GM08714 (cell line): Measurements from ENCODE around the gene C1orf105.
"Not testable (repeated sequence)": the region's sequence is repeated elsewhere in the genome, so short reads cannot be mapped to it uniquely, and the experiment has no call there.

Experiments used
- H3K4me3 ChIP-seq: fragments of 200-500 bp; sonication (Bioruptor generic); 2 replicates; pipeline ENCODE4 v1.5.1; 2014; ENCODE audit warnings: mild to moderate bottlenecking, low read length, inconsistent platforms
- ZNF274 ChIP-seq: IDR thresholded peaks from 2 replicates; pipeline ENCODE4 v1.6.1; 2012; ENCODE audit warnings: mild to moderate bottlenecking, low read depth, low read length

The C1orf105 gene

DNA sequence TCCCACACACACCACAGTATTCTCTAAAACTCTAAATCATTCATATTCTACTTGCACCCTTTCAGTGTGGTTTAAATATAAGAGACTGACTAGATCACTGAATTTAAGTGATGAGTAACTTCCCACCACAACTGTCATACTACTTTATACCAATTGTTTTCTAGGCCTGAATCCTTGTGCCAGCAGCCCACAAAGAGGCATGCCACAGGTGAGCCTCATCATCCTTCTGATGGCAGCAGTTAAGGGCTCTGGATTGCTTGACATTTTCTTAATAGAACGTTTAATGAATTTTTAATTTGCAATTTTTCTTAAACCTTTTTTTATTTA, 9.6 kb downstream of the C1orf105 start:
- TF ChIP-seq ZNF274 = no peak
- no peak overlapping the region for H3K4me3 ChIP-seq

DNA sequence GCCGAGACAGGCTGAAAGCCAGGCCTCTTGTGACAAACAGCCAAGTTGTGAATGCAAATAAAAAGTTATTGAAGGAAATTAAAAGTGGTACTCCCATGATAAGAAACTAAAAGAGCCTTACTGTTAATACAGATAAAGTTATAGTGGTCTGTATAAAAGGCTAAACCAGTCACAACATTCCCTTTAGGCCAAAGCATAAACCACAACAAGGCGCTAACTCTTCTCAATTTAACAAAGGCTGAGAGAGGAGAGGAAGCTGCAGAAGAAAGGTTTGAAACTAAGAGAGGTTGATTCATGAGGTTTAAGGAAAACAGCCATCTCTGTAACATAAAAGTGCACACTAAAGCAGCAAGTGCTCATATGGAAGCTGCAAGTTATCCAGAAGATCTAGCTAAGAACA, 10.7 kb downstream of the C1orf105 start:
- no peak overlapping the region for H3K4me3 ChIP-seq
- no peak for TF ChIP-seq ZNF274

DNA sequence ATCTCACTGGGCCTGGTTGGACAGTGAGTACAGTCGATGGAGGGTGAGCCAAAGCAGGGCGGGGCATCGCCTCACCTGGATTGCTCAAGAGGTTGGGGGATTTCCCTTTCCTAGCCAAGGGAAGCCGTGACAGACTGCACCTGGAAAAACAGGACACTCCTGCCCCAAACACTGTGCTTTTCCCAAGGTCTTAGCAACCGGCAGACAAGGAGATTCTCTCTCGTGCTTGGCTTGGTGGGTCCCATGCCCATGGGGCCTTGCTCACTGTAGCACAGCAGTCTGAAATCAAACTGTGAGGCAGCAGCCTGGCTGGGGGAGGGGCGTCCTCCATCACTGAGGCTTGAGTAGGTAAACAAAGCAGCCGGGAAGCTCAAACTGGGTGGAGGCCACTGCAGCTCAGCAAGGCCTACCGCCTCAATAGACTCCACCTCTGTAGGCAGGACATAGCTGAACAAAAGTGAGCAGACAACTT, 11.3 kb downstream of the C1orf105 start:
- no peak overlapping the region for H3K4me3 ChIP-seq

DNA sequence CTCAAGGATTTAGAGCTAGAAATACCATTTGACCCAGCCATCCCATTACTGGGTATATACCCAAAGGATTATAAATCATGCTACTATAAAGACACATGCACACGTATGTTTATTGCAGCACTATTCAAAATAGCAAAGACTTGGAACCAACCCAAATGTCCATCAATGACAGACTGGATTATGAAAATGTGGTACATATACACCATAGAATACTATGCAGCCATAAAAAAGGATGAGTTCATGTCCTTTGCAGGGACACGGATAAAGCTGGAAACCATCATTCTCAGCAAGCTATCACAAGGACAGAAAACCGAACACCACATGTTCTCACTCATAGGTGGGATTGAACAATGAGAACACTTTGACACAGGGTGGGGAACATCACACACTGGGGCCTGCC, 16.7 kb downstream of the C1orf105 start:
- not testable (repeated sequence) for H3K4me3 ChIP-seq

More for the DNA sequence above, 11.3 kb downstream of the C1orf105 start:
- TF ChIP-seq ZNF274 = no peak

DNA sequence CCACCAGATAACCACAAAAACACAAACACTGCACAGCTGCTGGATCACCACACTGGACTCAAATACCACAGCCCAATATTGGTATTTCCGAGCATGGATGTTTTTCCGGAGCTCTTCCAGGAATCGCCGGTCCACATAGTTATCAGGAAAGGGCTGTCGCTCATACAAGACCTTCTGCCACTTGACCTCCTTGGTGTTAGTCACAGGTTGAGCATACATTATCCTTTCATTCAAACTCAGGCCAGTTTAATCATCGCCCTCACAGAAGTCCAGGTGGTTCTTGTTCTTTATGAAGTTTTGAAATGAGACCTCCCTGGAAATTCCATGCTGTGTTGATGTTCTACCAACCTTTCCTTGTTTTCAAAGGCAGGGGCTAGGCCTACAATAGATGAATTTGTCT, 21.9 kb downstream of the C1orf105 start:
- no peak for TF ChIP-seq ZNF274
- H3K4me3 ChIP-seq = no peak overlapping the region

DNA sequence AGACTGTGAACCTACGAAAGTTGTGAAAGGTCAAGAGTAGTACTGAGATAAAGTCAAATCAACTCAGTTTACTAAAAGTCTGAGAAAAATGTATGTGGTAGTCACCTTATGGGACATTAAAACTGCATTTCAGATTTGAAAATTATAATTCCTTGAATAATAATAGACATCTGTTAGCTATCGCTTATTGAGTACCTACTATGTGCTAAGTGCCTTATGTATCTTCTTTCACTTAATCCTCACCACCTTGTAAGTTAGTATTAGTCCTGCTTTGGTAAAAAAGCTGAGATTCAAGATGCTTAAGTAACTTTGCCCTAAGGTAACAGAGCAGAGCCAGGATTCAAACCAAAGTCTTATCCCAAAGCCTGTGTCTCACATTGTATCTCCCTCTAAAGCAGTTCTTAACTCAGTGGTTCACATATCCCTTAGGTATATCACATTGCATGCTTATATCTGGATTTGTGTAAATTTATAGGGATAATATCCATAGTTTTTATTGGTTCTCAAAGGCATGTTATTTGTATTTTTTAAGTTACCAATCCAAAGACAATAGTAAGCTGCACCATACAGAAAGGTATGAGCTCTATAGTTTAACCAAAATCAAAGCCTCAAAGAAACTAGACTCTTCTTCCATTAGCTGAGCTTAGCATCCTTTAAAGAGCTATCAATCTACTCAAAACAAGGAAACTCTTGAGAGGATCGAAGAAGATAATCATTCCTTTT, 22.5 kb downstream of the C1orf105 start:
- H3K4me3 ChIP-seq = peak overlapping the region; percentile 91
- no peak for TF ChIP-seq ZNF274

DNA sequence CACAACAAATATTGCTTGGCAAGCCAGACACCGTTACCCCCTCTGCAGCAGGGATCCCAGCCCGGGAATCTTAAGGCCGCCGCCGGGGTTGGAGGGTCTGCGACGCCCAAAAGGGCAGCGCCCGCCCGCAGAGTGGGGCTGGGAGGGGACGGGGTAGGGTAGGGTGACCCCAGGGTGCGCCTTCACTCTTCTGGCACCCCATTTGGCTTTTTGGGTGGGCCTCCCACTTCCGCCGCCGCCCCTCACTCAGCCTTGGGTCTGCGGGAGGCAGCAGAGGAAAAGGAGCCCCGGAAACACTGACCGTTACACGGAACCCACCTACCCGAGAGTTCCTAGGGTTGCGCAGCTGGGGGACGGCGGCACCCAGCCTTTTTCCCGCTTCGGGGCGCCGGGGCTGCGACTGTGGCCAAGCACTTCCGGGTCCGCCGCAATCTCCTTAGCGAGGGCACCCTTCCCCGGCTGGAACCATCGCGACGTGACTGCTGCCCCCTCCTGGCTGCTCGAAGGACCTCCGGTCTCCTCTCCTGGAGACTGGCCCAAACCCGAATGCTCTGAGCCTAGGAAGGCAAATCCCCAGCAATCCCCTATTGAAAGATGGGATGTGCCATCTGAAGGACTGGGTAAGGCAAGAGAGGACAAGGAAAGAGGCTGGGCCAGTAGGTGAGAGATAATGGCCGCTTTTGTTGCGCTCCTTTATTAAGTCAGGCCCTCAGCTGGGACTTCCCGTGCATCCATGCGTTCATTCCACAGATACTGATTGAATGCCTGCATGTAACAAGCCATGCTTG, 23.4 kb downstream of the C1orf105 start, which contains the start of gene PIGC:
PIGC (minus strand) TSS at position 404 of the 788 bp plus-strand sequence. CDS start 1,447 bp downstream, outside the sequence.
- peak within 1 kb of the TSS; percentile 91 for H3K4me3 ChIP-seq
- TF ChIP-seq ZNF274 = no peak

DNA sequence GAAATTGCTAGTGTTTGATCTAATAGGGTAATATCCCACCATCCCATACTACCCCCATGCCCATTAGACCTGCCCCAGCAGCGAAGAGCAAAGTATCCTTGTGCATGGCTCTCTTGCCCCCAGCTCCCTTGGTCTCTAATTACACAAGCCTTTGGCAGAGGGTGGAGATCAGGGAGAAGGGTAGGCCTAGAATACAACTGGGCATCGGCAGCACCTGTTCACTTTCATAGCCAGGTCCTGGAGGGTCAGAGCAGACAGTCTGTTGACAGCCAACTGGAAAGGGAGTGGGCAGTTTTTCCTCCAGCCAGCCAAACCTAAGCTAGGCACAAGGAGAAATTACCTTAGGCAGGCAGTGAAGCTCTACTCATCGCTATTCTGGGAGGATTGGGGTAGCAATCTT, 26.1 kb downstream of the C1orf105 start:
- no peak overlapping the region for H3K4me3 ChIP-seq
- TF ChIP-seq ZNF274 = no peak

DNA sequence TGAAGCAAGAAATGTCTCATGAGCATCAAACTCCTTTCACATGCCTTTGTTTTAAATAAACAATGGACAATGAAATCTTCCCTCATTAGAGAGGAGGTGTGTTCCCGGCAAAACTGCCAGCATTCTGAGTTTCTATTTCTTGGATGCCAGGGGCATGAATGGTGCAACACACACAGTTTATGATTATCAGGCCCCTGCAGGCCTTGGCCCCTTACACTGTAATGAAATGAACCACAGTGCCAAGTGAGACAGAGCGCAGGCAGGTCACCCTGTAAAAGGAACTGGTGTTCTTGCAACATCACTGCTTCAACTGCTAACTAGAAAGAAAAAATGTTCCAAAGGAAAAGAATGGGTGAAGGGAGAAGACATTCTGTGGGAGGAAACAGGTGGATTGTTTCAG, 27.2 kb downstream of the C1orf105 start:
- no peak for TF ChIP-seq ZNF274
- H3K4me3 ChIP-seq = no peak overlapping the region

DNA sequence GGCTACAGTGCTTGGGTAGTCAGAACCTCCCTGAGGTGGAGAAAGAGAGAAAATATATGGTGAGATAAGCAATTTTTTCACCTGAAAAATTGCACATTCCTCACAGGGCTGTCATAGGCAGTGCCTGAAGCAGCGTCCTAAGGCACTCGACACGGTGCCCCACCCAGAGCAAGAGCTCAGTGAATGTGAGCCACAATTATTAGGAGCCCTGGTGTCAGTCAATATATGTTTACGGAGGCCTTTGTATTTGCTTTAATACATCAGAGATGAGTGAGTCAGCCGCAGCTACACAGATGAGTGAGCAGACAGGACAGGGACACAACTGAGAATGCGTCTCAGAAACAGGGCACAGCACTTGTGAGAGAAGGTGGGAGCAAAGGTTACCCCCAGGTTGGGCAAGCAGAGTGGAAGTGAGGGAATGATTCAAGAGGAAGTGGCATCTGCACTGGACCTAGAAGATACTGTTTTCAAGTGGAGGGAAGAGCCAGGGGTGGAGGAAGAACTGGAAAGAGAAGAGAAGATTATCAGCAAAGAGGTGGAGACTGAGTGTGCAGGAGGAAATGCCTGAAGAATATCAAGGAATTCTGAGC, 28.6 kb downstream of the C1orf105 start:
- no peak overlapping the region for H3K4me3 ChIP-seq
- TF ChIP-seq ZNF274 = no peak

DNA sequence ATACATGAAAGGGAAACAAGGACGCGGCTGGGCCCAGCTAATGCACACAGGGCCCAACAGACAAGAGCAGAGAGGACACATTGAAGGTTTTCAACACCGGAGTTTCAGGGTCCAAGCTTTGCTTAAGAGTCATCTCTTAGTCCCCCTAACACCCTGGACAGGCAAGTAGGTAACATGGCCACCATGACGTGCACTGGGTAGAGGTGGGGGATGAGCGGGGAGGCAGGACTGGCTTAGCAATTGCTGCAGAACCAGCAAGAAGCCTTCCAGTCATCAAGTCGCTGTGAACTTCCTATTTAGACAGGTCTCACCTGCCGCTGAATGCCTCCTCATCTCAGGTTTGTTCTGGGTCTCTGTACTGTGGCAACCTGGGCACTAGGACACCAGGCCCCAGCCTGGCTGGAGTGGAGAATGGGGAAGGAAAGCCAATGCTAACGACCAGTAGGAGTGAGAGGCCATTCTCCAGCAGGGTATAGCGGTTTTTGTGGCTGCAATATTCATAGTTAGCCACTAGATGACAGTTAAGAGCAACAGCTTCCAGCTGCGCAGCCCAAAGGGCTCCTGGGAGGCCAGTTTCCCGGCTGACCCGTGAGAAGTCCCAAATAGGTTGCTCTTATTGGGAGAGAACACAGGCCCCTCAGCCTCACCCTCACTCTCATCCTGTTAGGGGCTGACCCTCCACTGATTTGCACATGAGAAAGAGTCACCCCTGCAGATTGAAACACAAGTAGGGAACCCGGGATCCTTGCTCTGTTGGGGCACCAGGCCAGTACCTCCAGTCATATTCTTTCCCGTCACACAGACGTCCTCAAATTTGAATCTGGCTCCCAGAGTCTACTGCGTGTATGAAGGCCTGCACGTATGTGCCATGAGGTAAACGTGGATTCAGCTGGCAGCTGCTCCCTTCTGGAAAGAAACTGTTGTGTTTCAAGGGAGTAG, 29.4 kb downstream of the C1orf105 start:
- no peak for TF ChIP-seq ZNF274
- no peak overlapping the region for H3K4me3 ChIP-seq

DNA sequence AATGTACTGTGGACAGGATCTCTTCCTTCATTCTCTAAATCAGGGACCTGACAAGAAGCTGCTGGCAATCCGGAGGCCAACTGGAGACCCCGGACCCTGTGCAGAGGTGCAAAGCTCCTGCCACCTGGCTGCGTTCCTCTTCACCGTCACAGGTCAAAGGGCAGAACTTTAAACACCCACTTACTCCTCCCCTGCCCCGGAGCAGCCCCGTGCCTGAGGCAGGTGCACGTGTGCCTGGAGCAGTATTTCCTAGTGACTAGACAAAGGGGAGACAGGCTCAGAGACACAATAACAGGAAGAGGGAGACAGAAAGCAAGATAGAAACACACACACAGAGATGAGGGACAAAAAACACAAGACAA, 30.0 kb downstream of the C1orf105 start:
- H3K4me3 ChIP-seq = no peak overlapping the region
- TF ChIP-seq ZNF274 = no peak

DNA sequence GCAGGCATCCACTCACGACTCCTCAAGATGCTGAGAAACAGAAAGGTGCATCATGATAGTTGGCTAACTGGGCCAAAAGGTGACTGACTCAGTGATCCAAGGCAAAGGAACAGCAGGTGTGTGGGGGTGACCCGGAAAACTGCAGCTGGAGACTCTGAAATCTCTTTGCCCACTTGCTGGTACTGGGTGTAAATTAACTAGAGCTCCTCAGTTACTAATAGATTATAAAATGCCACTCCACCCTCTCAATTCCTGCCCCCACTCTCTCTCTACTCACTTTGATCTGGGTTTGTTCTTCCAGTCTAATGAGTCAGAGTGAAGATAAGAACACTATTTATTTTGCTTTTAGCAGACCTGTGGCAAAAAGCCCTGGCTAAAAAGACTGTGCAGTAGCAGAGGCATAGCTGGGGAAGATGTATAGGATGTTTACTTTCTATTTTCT, 30.5 kb downstream of the C1orf105 start:
- H3K4me3 ChIP-seq = no peak overlapping the region
- TF ChIP-seq ZNF274 = no peak
